A549 (cell line): ENCODE results near the gene LRRC73.

ENCODE experiments used
- CTCF ChIP-seq: fragments of >200 bp; sonication (Bioruptor Twin); formaldehyde crosslinking; IDR thresholded peaks from 3 replicates; pipeline ENCODE4 v1.5.1; 2016
- PBX3 ChIP-seq: IDR thresholded peaks from 2 replicates; pipeline ENCODE4 v1.6.1; 2012

- no peak for TF ChIP-seq CTCF
- TF ChIP-seq PBX3: no peak
These were observed 22.1 kb upstream of the LRRC73 start for GRCh38 chr6:43532201-43532600.
